Panc1 (cell line): ENCODE data around the gene GLE1. TPM values are rescaled to one million over a fixed set of nuclear protein-coding genes. Genes with fewer than 3 reads are reported as not detected.

Experiments used
- ATAC-seq: fragments of 200-7000 bp; cut with Tn5 transposase; 2 replicates; pipeline ENCODE4 v1.9.1; 2020; ENCODE audit warnings: mild to moderate bottlenecking, moderate library complexity
- BruUV-seq: library from RNA; stranded (reverse); fragments of 400-500 nt; replicated peaks from 2 replicates; lab custom pipeline; 2021; lab: Mats Ljungman, UMichigan
- CTCF ChIA-PET: fragments of 300-600 bp; sonication (Branson Sonifier 250); formaldehyde crosslinking; loops from one replicate; lab custom pipeline; 2022; ENCODE audit warnings: antibody characterized with exemption; lab: Charles Lee
- POLR2A ChIA-PET: fragments of 300-600 bp; sonication (Branson Sonifier 250); formaldehyde crosslinking; loops from one replicate; lab custom pipeline; 2022; ENCODE audit warnings: antibody characterized with exemption; lab: Charles Lee
- DNase-seq: peaks from one replicate; pipeline ENCODE4 v3.0.0-alpha.2; 2010; ENCODE audit warnings: low read depth, low spot score
- H3K27ac ChIP-seq: 2 replicates; pipeline ENCODE4 v1.5.1; 2011; ENCODE audit warnings: mild to moderate bottlenecking, low read length, inconsistent platforms
- H3K27me3 ChIP-seq: fragments of 200-500 bp; sonication (Bioruptor generic); 2 replicates; pipeline ENCODE4 v1.6.0; 2014; ENCODE audit warnings: low read length, inconsistent platforms; ENCODE audit not compliant: control insufficient read depth, insufficient read depth
- H3K36me3 ChIP-seq: fragments of 200-500 bp; sonication (Bioruptor generic); 2 replicates; pipeline ENCODE4 v1.5.1; 2014; ENCODE audit warnings: inconsistent platforms, mild to moderate bottlenecking, low read length, moderate library complexity; ENCODE audit not compliant: control insufficient read depth, insufficient read depth
- H3K4me1 ChIP-seq: 2 replicates; pipeline ENCODE4 v1.5.1; 2011; ENCODE audit warnings: inconsistent platforms, mild to moderate bottlenecking, low read length, moderate library complexity; ENCODE audit not compliant: control insufficient read depth, insufficient read depth
- H3K4me3 ChIP-seq, 2 experiments: 2 replicates each; pipeline ENCODE4 v1.5.1; 2011 to 2012; ENCODE audit warnings: low read depth in 2 of 2, low read length in 2 of 2, mild to moderate bottlenecking in 2 of 2, inconsistent platforms in 1 of 2, moderate library complexity in 1 of 2
- H3K9me3 ChIP-seq: fragments of 200-500 bp; sonication (Bioruptor generic); 2 replicates; pipeline ENCODE4 v1.5.1; 2014; ENCODE audit warnings: low read depth, mild to moderate bottlenecking, inconsistent platforms, low read length, moderate library complexity; ENCODE audit not compliant: control insufficient read depth, insufficient read depth
- CTCF ChIP-seq: fragments of 450-650 bp; IDR thresholded peaks from 2 replicates; pipeline ENCODE4 v1.5.1; 2017; ENCODE audit warnings: mild to moderate bottlenecking
- POLR2AphosphoS5 ChIP-seq: IDR thresholded peaks from 2 replicates; pipeline ENCODE4 v1.6.1; 2012; ENCODE audit warnings: mild to moderate bottlenecking, low read depth, low read length, moderate library complexity
- REST ChIP-seq, 2 experiments: IDR thresholded peaks; 2 replicates each; pipeline ENCODE4 v1.6.1; 2011 to 2012; ENCODE audit warnings: low read depth in 2 of 2, control low read depth in 1 of 2, low read length in 1 of 2, mild to moderate bottlenecking in 1 of 2, moderate library complexity in 1 of 2; ENCODE audit not compliant: insufficient read depth in 1 of 2
- SIN3A ChIP-seq: IDR thresholded peaks from 2 replicates; pipeline ENCODE4 v1.6.1; 2012; ENCODE audit warnings: low read depth, mild to moderate bottlenecking, low read length, moderate library complexity, borderline replicate concordance; ENCODE audit not compliant: insufficient read depth
- TCF7L2 ChIP-seq: IDR thresholded peaks from 2 replicates; pipeline ENCODE4 v1.6.1; 2011; ENCODE audit warnings: mild to moderate bottlenecking, low read depth, low read length, inconsistent platforms
- in situ Hi-C: cut with HindIII; loops from 2 replicates; pipeline ENCODE4 v1.10.0; 2016; ENCODE audit warnings: low sequenced_read_pairs, low pct_unique_long_range_greater_than_20kb
- intact Hi-C: fragments of 100-400 bp; cut with micrococcal nuclease; formaldehyde crosslinking; loops from one replicate; pipeline ENCODE4 v1.10.0; 2022; ENCODE audit not compliant: unreplicated experiment
- total RNA-seq: library from RNA; stranded (reverse); gene quantifications from one replicate; pipeline ENCODE4 v1.2.1, GENCODE V29; 2021; ENCODE audit not compliant: unreplicated experiment

Gene GLE1
- total RNA-seq, 1 experiment from 2014 or later, result 25.9 TPM

DNA sequence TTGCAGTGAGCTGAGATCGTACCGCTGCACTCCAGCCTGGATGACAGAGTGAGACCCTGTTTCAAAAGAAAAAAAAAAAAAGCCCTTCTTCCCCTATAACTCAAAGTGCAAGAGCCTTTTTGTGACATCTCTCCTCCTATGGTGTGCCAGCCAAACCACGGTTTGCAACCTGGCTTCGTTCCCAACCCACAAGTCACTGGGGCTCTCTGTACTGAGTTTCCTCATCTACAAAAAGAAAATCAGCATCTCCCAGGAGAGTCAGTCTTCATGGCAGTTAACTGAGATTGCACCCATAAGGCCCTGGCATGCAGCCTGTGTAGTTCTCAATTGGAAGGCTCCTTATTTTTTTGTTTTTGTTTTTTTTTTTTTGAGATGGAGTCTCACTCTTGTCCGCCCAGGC lies 34.0 kb upstream of the GLE1 start:
- TF ChIP-seq TCF7L2, result no peak
- no peak overlapping the region for H3K27ac ChIP-seq
- POLR2A ChIA-PET, result no interaction called here
- H3K9me3 ChIP-seq, result no peaks in the 10 kb centered on the region
- no peaks in the 10 kb centered on the region for H3K4me1 ChIP-seq
- no peaks in the 10 kb centered on the region for H3K27me3 ChIP-seq
- in situ Hi-C loops (no loop called here), intact Hi-C loops (no loop called here)
- CTCF ChIA-PET, result no interaction called here
- ATAC-seq, result no peak
- DNase-seq, result no peak
- BruUV-seq, result no TSS peak
- no peaks in the 10 kb centered on the region; the same call in none of the 2 replicates for H3K36me3 ChIP-seq
- no peak overlapping the region for H3K4me3 ChIP-seq

DNA sequence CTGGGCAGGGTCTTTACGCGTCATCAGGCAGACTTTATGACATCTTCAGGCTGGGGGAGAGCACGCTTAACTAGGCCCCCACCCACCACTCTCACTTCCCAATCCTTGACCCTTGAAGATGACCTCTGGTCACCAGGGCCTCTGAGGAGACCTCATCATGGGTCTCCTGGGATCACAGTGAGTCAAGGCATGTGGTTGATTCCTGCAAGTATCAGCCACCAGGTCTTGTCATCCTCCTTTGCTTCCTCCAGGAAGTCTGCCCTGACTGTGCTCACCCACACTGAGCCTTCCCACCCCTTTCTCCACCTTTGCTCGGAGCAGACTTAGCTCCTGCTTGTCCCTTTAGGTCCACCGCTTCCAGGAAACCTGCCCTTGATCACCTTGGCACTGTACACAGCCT lies 31.4 kb upstream of the GLE1 start:
- ATAC-seq, result no peak
- BruUV-seq, result no TSS peak
- intact Hi-C loops, result no loop called here
- Histone ChIP-seq H3K4me1 (no peaks in the 10 kb centered on the region), H3K27ac (no peak overlapping the region), H3K4me3 (no peak overlapping the region), H3K9me3 (no peaks in the 10 kb centered on the region), H3K36me3 (no peaks in the 10 kb centered on the region; the same call in none of the 2 replicates), H3K27me3 (no peaks in the 10 kb centered on the region)
- ChIA-PET POLR2A (no interaction called here), CTCF (no interaction called here)
- in situ Hi-C loops, result no loop called here
- TF ChIP-seq REST (IDR thresholded peaks at IDR 0.05; ENCODE audit: insufficient read depth in 1 of 2, low read depth in 2 of 2, low read length in 1 of 2) (no peak), CTCF (no peak), POLR2AphosphoS5 (no peak), SIN3A (no peak), TCF7L2 (no peak)
- no peak for DNase-seq

GRCh38 chr9:128475867-128476266 lies 28.7 kb upstream of the GLE1 start:
- in situ Hi-C loops, result no loop called here
- H3K9me3 ChIP-seq, result no peaks in the 10 kb centered on the region
- H3K27ac ChIP-seq, result no peak overlapping the region
- BruUV-seq, result no TSS peak
- DNase-seq, result no peak
- TF ChIP-seq POLR2AphosphoS5 (no peak), REST (IDR thresholded peaks at IDR 0.05; ENCODE audit: insufficient read depth in 1 of 2, low read depth in 2 of 2, low read length in 1 of 2) (no peak), SIN3A (no peak), CTCF (no peak), TCF7L2 (no peak)
- no peaks in the 10 kb centered on the region for H3K4me1 ChIP-seq
- CTCF ChIA-PET, result no interaction called here
- intact Hi-C loops, result no loop called here
- POLR2A ChIA-PET, result no interaction called here
- H3K36me3 ChIP-seq, result no peaks in the 10 kb centered on the region; the same call in 1 of the 2 replicates
- no peak overlapping the region for H3K4me3 ChIP-seq
- no peaks in the 10 kb centered on the region for H3K27me3 ChIP-seq
- no peak for ATAC-seq
